ENCODE data around the gene ABCC9. TPM values are rescaled to one million over a fixed set of nuclear protein-coding genes. Genes with fewer than 3 reads are reported as not detected.
A peak's percentile ranks its signal among the peaks of the same experiment; 100 is the strongest.

The ABCC9 gene
- total RNA-seq, 1 experiment from 2014 or later, result 0.35 TPM

GRCh38 chr12:21881965-21882364 lies 59.3 kb downstream of the ABCC9 start:
- no peak for DNase-seq (ENCODE audit: low read depth)

GRCh38 chr12:21879312-21879711 lies 61.9 kb downstream of the ABCC9 start:
- DNase-seq (ENCODE audit: low read depth), result no peak

GRCh38 chr12:21877293-21877982 lies 63.8 kb downstream of the ABCC9 start:
- DNase-seq (ENCODE audit: low read depth), result no peak

- no peak for DNase-seq (ENCODE audit: low read depth)
Measured at GRCh38 chr12:21865846-21866245, 75.4 kb downstream of the ABCC9 start.

GRCh38 chr12:21860534-21860933 lies 80.7 kb downstream of the ABCC9 start:
- no peak for DNase-seq (ENCODE audit: low read depth)

DNA sequence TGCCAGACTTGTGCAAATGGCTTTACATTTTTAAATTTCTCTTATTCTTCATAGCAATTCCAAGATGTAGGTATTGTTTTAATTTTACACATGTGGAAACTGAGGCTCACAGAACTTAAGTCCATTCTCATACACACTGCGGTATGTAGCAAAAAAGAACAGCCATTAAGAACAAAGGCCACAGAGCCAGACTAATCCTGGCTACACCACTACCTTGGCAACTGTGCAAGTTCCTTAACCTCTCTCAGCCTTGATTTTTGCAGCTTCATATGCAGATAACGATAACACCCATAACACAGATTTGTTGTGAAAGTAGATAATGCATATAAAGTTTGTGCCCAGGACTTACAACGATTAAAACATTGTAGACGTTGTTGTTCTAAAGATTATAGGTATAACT lies 81.1 kb downstream of the ABCC9 start:
- DNase-seq (ENCODE audit: low read depth), result no peak

GRCh38 chr12:21852251-21852650 lies 89.0 kb downstream of the ABCC9 start:
- peak; percentile 70 for DNase-seq (ENCODE audit: low read depth)

DNA sequence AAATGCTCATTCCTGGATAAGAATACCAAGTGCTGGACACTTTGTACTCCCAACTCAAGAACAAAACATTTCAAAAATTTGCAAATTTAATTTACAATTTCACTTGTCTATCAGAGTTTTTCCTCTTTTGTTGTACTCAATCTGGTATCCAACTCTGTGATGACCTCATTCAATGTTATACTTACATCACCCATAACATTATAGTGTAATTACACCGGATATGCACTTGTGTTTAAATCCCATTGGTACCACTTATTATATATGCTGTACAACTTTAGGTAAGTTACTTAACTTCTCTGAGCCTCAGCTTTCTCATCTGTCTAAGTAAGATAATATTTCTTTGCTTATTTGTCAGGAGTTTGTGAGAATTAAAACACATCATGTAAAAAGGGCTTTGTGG lies 90.1 kb downstream of the ABCC9 start:
- no peak for DNase-seq (ENCODE audit: low read depth)

- DNase-seq (ENCODE audit: low read depth), result no peak
Measured at GRCh38 chr12:21850419-21850818, 90.8 kb downstream of the ABCC9 start.

GRCh38 chr12:21849878-21850277 lies 91.3 kb downstream of the ABCC9 start:
- no peak for DNase-seq (ENCODE audit: low read depth)

DNA sequence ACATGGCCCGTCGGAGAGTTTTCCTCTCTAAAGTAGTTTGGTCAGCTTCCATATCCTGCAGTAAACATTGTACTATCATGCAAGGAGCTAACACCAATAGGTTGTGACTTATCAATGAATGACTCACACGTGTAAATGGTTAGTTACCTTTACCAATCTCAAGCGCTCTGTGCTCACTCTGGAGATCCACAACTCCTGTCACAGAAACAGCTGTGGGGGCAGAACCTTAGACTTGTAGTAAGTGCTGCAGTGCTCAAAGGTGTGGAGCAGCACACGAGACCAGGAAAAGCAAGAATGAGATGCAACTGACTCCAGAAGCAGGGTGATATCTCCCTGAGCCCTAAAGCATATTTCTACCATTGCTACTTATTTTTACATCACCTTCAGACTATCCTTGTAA lies 93.0 kb downstream of the ABCC9 start:
- DNase-seq (ENCODE audit: low read depth), result no peak

GRCh38 chr12:21843795-21844194 lies 97.4 kb downstream of the ABCC9 start:
- DNase-seq (ENCODE audit: low read depth), result no peak

DNA sequence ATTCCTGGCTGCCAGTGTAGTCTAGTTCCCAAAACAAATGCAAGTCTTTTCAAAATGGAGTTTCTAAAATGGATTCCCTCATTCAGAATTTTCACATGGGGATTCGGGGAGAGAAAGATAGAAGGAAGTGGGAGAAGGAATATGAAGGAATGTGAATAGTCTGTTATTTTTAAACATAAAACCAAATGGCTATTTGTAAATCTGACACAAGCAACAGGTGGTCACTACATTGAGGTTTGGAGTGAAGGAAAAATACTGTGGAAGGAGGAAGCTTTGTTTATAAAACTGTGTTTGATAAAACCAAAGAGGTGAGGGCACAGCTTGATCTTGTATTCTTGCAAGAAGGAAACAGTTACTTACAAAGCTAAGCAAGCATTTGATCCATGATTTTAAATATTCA lies 101.5 kb downstream of the ABCC9 start:
- DNase-seq (ENCODE audit: low read depth), result no peak

DNA sequence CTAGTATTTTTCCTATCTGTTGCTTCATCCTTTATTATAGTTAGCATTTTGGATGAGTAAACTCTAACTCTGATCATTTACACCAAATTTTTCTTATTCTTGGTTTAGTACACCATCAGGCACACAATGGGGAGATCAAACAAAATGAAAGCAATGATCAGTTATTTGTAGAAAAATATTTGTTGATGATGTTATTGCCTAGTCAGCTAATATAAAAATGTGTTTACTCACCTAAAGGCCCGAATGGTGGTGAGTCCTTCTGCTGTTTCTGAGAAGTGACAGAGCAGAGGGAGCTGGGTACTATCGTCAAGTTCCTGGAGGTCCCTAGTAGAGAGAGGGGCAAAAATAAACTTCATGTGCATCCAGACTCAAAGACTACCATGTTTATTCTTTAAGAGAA lies 103.4 kb downstream of the ABCC9 start:
- no peak for DNase-seq (ENCODE audit: low read depth)

- no peak for DNase-seq (ENCODE audit: low read depth)
Measured at GRCh38 chr12:21831791-21832344, 109.4 kb downstream of the ABCC9 start.

DNA sequence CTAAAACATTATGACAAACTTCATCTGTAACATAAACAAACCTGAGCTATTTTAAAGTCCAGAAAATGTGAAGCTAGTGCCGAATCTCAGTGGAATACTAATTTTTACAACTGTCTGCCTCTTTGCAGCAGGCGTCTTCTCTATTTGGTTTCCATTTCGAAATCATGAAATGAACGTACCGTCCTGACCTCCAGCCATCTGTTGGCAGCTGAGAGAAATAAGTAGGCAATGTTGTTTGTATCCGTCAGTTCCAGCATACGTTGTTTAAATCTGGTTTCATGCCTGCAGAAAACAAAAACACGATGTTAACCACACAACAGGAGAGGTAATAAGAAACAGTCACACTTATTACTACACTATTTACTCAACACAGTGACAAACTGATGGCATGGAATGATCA lies 112.4 kb downstream of the ABCC9 start:
- no peak for DNase-seq (ENCODE audit: low read depth)

GRCh38 chr12:21828136-21828775 lies 113.0 kb downstream of the ABCC9 start:
- DNase-seq (ENCODE audit: low read depth), result no peak

- DNase-seq (ENCODE audit: low read depth), result no peak
Measured at GRCh38 chr12:21827083-21827482, 114.1 kb downstream of the ABCC9 start.

- DNase-seq (ENCODE audit: low read depth), result no peak
Measured at GRCh38 chr12:21826618-21826910, 114.7 kb downstream of the ABCC9 start.

DNA sequence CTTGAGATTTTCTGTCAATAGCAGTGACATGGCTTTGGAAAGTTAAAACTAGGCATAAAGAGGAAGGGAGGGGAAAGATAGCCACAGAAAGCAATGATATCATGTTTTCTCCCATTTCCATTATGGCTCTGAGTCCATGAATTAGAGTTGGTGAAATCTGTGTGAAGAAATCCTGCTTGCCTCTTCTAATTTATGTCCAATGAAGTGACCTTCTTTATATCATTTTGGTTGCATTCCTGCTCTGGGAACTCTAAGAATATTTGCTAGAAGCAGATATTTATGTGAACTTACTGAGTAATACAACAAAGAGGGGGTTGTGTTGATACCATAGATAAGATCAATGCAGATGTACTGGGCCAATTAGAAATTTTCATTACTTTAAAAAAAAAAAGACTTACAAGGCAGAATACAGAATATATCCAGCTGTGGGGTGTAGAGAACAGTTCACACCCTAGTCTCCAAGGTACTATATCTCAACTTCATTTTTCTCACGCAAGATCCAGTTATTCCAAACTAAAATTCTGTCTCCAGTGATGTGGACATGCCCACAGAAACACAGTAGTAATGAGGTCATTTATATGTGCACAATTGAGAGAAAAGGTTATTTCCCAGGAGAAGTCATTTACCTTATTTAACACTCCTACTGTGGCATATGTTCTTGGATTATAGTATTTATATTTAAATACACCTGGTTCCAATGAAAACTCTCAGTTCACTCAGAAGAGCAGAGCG lies 115.2 kb downstream of the ABCC9 start:
- DNase-seq (ENCODE audit: low read depth), result no peak

GRCh38 chr12:21823581-21823980 lies 117.6 kb downstream of the ABCC9 start:
- DNase-seq (ENCODE audit: low read depth), result no peak

DNA sequence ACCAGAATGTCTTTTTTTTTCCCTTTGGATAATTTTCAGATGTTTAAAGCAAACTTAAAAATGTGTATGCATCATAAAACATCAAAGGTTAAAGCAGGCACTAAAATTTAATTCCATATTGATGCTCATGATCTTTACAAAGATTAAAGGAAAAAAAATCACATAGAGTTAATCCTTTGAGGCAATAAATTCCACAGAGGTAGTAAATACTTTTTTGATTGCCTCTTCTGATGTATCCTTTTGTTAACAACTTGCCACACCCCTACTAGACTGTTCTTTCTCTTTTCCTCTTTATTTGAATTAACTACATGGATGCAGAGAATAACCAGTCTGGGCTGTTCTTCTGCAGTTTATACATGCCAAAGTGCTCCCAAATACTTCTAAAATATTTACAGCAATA lies 121.5 kb downstream of the ABCC9 start:
- DNase-seq (ENCODE audit: low read depth), result no peak

- no peak for DNase-seq (ENCODE audit: low read depth)
Measured at GRCh38 chr12:21819236-21819635, 122.0 kb downstream of the ABCC9 start.
